ENCODE data around the gene CBY3. TPM values are rescaled to one million over a fixed set of nuclear protein-coding genes. Genes with fewer than 3 reads are reported as not detected.

Gene CBY3
- total RNA-seq, 1 donor from 2014 or later: not detected

DNA sequence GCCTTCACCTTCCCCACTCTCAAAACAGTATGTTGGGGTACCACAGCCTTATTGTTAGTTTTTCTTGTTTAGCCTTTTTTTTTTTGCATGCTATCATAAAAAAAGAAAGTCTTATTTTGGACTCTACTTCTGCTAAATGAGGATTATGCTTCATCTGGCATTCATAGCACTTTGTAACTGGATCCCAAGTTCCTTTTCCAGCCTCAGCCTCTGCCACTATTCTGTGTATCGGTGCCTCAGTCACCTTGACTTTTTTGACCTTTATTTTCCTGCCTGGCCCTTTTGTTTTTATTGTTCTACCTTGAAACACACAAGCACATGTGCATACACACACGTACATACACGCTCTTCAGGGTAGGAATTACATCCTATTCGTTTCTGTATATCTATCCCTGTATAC is 43.3 kb upstream of the CBY3 start:
- intact Hi-C loops (cut with DNase I): no loop called here
- no peaks in the 10 kb centered on the region for H3K9me3 ChIP-seq
- H3K4me3 ChIP-seq: no peak overlapping the region

DNA sequence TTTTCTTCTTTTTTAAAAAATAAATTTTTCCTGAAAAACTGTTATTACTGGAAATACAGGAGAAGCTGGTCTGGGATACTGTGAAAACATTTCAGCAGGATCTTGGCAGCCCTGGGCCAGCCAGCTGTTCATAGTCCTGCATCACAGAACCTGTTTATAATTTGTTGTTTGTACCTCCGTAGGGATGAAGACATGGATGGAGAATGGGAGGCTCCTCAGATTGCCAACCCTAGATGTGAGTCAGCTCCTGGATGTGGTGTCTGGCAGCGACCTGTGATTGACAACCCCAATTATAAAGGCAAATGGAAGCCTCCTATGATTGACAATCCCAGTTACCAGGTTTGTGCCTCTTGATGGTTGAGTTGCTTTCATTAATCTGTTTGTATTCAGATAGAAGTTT is 39.4 kb upstream of the CBY3 start:
- no peaks in the 10 kb centered on the region for H3K9me3 ChIP-seq
- H3K27me3 ChIP-seq: no peaks in the 10 kb centered on the region
- H3K36me3 ChIP-seq: peaks cover 83 to 95% of the 10 kb centered on the region in 2 donors
- intact Hi-C loops (cut with DNase I): no loop called here
- DNase-seq (ENCODE audit: low spot score in 2 of 2): no peak
- TF ChIP-seq, protein P1, sequence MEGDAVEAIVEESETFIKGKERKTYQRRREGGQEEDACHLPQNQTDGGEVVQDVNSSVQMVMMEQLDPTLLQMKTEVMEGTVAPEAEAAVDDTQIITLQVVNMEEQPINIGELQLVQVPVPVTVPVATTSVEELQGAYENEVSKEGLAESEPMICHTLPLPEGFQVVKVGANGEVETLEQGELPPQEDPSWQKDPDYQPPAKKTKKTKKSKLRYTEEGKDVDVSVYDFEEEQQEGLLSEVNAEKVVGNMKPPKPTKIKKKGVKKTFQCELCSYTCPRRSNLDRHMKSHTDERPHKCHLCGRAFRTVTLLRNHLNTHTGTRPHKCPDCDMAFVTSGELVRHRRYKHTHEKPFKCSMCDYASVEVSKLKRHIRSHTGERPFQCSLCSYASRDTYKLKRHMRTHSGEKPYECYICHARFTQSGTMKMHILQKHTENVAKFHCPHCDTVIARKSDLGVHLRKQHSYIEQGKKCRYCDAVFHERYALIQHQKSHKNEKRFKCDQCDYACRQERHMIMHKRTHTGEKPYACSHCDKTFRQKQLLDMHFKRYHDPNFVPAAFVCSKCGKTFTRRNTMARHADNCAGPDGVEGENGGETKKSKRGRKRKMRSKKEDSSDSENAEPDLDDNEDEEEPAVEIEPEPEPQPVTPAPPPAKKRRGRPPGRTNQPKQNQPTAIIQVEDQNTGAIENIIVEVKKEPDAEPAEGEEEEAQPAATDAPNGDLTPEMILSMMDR (IDR thresholded peaks at IDR 0.05): no peak
- H3K4me1 ChIP-seq: no peaks in the 10 kb centered on the region
- H3K27ac ChIP-seq: no peak overlapping the region
- no peak overlapping the region for H3K4me3 ChIP-seq

More for the DNA sequence above, 43.3 kb upstream of the CBY3 start:
- TF ChIP-seq, protein P1 (IDR thresholded peaks at IDR 0.05): no peak
- Histone ChIP-seq H3K4me1 (no peaks in the 10 kb centered on the region), H3K27me3 (no peaks in the 10 kb centered on the region), H3K36me3 (peaks cover 89 to 96% of the 10 kb centered on the region in 2 donors), H3K27ac (no peak overlapping the region)
- DNase-seq (ENCODE audit: low spot score in 2 of 2): no peak

DNA sequence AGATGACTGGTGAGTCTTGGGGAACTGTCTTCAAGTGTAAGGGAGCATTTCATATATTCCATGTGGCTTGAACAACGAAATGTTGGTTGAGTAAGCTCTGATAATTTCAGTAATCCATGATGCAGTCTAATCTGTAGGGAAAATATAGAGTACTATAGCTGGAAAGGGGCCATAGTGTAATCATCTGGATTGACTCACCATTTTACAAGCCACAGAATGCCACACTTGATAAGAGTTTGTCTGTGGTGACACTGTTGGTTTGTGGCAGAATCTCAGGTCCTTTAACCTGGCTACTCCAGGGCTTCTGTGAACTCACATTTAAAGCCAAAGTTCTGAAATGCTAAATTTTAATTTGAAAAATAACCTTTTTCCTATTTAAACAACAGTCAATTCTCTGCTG is 35.5 kb upstream of the CBY3 start:
- H3K27ac ChIP-seq: no peak overlapping the region
- DNase-seq (ENCODE audit: low spot score in 2 of 2): no peak
- no peaks in the 10 kb centered on the region for H3K27me3 ChIP-seq
- H3K36me3 ChIP-seq: peaks cover 67 to 91% of the 10 kb centered on the region in 2 donors
- intact Hi-C loops (cut with DNase I): no loop called here
- H3K4me3 ChIP-seq: no peak overlapping the region
- TF ChIP-seq, protein P1 (IDR thresholded peaks at IDR 0.05): no peak
- no peaks in the 10 kb centered on the region for H3K4me1 ChIP-seq
- H3K9me3 ChIP-seq: no peaks in the 10 kb centered on the region

DNA sequence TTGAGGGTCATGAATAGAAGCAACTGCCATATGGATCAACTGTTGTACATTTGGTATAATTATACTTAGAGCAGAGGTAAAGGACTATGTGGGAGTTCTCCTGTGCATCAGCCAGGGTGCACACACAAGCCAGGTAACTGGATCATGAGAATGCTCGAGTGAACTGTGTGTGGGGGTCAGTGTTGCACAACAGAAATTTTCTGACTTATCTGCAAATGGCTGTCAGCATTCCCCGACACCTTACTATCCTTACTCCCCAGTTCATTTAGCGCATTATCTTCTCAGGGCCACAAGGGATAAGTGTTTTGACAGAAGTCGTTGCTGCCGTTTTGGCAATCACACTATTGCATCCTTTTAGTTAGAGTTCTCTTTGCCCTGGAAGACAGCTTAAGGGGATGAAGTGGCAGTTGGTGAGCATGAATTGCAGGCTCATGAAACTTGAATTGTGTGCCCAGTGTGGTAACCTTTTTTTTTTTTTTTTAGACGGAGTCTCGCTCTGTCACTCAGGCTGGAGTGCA is 19.6 kb upstream of the CBY3 start:
- intact Hi-C loops (cut with DNase I): no loop called here
- Histone ChIP-seq H3K4me1 (peaks cover 0 to 11% of the 10 kb centered on the region in 2 donors), H3K27ac (no peak overlapping the region), H3K36me3 (peaks cover 3 to 4% of the 10 kb centered on the region in 2 donors), H3K4me3 (peak overlapping the region; percentile 90 to 94), H3K9me3 (no peaks in the 10 kb centered on the region), H3K27me3 (no peaks in the 10 kb centered on the region)
- no peak for DNase-seq (ENCODE audit: low spot score in 2 of 2)
- TF ChIP-seq, protein P1 (IDR thresholded peaks at IDR 0.05): no peak

DNA sequence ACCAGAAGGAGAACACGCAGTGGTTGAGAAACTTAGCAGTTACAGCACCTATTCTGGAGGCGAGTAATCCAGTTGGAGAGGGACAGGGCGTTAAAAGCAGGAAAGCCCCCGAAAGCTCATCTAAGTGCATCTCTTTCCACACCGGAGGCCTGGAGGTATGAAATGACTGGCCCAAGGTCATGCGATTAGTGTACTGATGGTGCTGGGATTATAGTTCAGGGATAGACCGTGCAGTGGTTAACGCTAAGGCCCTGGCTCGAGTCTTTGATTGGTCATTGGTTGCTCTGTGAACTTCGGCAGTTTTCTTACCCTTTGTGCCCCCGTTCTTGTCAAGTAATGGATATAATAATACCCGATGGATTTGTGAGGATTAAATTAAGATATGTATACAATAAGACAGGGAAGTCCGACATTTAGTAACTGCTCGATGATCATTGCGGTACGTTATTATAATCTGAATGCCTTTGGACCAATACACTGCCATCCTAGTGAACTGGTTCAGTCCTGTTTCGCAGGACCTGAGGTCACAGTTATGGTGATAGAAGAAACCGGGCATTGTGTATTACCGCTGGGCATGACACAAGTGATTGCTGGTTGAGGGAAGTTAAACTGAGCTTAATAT is 18.9 kb upstream of the CBY3 start:
- Histone ChIP-seq H3K27ac (peak overlapping the region; percentile 98 to 99), H3K4me3 (peak overlapping the region; percentile 90 to 94), H3K4me1 (peaks cover 0 to 11% of the 10 kb centered on the region in 2 donors), H3K9me3 (no peaks in the 10 kb centered on the region), H3K36me3 (peaks cover 3 to 4% of the 10 kb centered on the region in 2 donors), H3K27me3 (no peaks in the 10 kb centered on the region)
- intact Hi-C loops (cut with DNase I): loop anchor here (2.0 to 10.0 kb wide), 4 partner anchors 77 to 1073 kb away; partner anchors contain the start of genes CLK4, HNRNPH1 and RUFY1
- TF ChIP-seq, protein P1 (IDR thresholded peaks at IDR 0.05): no peak
- DNase-seq (ENCODE audit: low spot score in 2 of 2): no peak
